ENCODE measurements around the gene LRRK1.

LRRK1 gene

DNA sequence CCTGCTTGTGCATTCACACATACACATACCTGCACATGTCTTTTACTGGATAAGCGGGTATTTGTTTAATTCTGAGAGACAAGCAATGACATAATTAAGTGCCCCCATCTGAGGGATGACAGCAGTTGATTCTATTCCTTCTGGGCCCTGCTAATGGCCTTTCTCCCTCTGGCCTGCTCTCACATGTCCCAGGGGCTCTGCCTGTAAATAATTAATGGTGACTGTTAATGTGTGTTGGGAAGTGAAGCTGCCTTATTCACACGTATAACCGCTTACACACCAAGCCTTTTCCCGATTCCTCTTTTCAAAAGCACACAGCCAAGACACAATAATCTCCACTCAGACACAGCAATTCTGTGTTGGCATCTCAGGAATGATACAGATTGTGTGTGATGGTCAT is 47.8 kb downstream of the LRRK1 start:
- no peaks in the 10 kb centered on the region for H3K27me3 ChIP-seq (ENCODE audit: insufficient read depth, low read depth, severe bottlenecking)
- no peak overlapping the region for H3K27ac ChIP-seq
- H3K9me3 ChIP-seq (ENCODE audit: severe bottlenecking): no peaks in the 10 kb centered on the region
- DNase-seq: no peak
- no peaks in the 10 kb centered on the region for H3K36me3 ChIP-seq
- TF ChIP-seq, protein P1, sequence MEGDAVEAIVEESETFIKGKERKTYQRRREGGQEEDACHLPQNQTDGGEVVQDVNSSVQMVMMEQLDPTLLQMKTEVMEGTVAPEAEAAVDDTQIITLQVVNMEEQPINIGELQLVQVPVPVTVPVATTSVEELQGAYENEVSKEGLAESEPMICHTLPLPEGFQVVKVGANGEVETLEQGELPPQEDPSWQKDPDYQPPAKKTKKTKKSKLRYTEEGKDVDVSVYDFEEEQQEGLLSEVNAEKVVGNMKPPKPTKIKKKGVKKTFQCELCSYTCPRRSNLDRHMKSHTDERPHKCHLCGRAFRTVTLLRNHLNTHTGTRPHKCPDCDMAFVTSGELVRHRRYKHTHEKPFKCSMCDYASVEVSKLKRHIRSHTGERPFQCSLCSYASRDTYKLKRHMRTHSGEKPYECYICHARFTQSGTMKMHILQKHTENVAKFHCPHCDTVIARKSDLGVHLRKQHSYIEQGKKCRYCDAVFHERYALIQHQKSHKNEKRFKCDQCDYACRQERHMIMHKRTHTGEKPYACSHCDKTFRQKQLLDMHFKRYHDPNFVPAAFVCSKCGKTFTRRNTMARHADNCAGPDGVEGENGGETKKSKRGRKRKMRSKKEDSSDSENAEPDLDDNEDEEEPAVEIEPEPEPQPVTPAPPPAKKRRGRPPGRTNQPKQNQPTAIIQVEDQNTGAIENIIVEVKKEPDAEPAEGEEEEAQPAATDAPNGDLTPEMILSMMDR (IDR thresholded peaks at IDR 0.05; ENCODE audit: low read depth, low read length): no peak
- no peak overlapping the region for H3K4me3 ChIP-seq (ENCODE audit: low read depth, low read length)

DNA sequence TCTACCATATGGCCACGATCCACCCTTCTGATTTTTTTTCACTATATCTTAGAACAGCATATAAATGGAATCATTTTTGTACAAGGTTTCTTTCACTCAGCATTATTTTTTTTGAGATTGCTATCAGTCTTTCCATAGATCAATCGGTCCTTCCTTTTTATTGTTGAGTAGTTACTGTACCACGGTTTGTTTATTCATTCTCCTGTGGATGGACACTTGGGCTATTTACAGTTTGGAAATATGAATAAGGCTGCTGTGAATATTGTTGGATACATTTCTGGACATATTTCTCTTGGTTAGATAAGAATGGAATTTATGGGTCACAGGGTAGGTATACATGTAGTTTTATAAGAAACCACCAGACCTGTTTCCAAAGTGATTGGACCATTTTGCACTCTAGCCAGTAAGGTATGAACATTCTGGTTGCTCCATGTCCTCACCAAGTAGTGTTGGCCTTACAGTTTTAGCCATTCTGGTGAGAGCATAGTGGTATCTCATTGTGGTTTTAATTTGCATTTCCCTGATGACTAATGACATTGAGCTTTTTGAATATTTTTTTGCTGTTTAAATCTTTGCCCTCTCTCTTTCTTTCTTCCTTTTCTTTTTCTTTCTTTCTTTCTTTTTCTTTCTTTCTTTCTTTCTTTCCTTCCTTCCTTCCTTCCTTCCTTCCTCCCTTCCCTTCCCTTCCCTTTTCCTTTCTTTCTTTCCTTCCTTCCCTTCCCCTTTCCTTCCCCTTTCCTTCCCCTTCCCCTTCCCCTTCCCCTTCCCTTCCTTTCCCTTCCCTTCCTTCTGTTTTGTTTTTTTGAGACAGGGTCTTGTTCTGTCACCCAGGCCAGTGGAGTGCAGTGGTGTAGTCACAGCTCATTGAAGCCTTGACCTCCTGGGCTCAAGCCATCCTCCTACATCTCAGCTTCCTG is 49.2 kb downstream of the LRRK1 start:
- TF ChIP-seq, protein P1 (IDR thresholded peaks at IDR 0.05; ENCODE audit: low read depth, low read length): no peak
- Histone ChIP-seq H3K4me3 (ENCODE audit: low read depth, low read length) (no peak overlapping the region), H3K27me3 (ENCODE audit: insufficient read depth, low read depth, severe bottlenecking) (no peaks in the 10 kb centered on the region), H3K36me3 (no peaks in the 10 kb centered on the region), H3K9me3 (ENCODE audit: severe bottlenecking) (no peaks in the 10 kb centered on the region), H3K27ac (no peak overlapping the region)
- DNase-seq: no peak

DNA sequence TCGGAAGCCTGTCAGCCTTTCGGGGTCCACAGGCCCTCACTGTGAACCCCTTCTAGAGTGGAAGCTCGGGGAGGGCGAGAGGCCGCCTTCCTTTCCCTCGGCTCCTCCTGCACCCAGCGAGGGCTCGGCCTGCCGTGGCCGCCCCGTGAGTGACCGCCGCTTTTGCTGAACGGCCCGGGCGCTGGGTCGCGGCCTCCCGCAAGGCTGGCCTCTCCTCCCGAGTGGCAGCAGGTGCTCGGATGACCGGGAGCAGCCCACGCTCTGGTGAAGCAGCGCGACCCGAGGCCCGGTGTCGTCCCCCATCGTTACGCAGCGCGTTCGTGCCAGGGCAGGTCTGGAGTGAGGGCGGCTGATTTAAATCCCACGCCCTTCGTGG is 53.8 kb downstream of the LRRK1 start:
- TF ChIP-seq, protein P1 (IDR thresholded peaks at IDR 0.05; ENCODE audit: low read depth, low read length): no peak
- no peak for DNase-seq
- Histone ChIP-seq H3K27me3 (ENCODE audit: insufficient read depth, low read depth, severe bottlenecking) (no peaks in the 10 kb centered on the region), H3K9me3 (ENCODE audit: severe bottlenecking) (no peaks in the 10 kb centered on the region), H3K4me3 (ENCODE audit: low read depth, low read length) (no peak overlapping the region), H3K27ac (no peak overlapping the region), H3K36me3 (no peaks in the 10 kb centered on the region)

DNA sequence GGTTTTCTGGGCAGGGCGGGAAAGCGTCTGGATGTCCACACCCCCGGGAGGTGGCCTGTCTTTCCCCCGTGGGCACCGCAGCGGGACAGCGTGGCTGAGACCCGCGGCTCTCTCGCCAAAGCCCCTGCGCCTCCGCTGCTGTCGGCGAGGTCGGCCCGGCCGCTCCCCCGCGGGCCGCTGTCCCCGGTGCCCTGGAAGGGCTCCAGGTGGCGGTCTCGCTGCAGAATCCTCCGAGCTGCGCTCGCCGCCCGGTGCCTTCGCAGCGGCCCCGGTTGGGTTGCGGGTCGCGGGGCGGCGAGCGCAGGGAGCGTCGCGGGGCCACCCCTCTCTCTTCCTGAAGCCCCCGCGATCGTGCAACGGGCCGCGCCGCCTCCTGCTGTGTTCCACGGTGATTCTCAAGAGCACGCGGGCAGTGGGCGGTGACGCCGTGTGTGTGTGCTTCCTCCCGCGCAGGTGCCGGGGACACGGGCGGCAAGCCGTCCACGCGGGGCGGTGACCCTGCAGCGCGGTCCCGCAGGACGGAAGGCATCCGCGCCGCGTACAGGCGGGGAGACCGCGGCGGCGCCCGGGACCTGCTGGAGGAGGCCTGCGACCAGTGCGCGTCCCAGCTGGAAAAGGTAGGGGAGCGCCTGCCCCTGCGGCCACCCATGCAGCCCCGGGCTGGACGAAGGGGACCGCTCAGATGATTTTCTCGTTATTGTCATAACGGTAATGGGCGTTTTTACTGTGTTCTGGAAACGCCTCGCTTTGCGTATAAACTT is 54.4 kb downstream of the LRRK1 start:
- no peaks in the 10 kb centered on the region for H3K9me3 ChIP-seq (ENCODE audit: severe bottlenecking)
- no peaks in the 10 kb centered on the region for H3K36me3 ChIP-seq
- H3K27me3 ChIP-seq (ENCODE audit: insufficient read depth, low read depth, severe bottlenecking): no peaks in the 10 kb centered on the region
- TF ChIP-seq, protein P1 (IDR thresholded peaks at IDR 0.05; ENCODE audit: low read depth, low read length): no peak
- DNase-seq: no peak
- H3K4me3 ChIP-seq (ENCODE audit: low read depth, low read length): no peak overlapping the region
- no peak overlapping the region for H3K27ac ChIP-seq

DNA sequence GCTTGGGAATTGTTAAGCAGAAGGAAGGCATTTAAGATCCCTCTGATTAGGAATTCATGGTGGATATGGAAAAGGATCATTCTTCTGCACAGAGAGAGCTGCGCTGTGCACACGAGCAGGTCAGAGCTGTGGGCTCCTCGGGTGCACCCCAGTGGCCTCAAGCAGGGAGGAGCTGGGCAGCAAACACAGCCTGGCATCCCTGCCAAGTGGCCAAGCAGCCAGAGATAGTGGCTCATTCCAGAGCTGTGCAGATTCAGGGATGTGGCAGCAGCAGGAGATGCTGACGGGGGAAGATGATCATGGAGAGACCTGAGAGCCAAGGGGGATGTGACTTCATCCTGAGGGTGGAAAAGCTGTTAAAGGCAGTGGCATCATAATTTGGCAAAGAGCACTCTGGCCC is 55.9 kb downstream of the LRRK1 start:
- TF ChIP-seq, protein P1 (IDR thresholded peaks at IDR 0.05; ENCODE audit: low read depth, low read length): no peak
- Histone ChIP-seq H3K27ac (no peak overlapping the region), H3K36me3 (no peaks in the 10 kb centered on the region), H3K27me3 (ENCODE audit: insufficient read depth, low read depth, severe bottlenecking) (no peaks in the 10 kb centered on the region), H3K4me3 (ENCODE audit: low read depth, low read length) (no peak overlapping the region), H3K9me3 (ENCODE audit: severe bottlenecking) (no peaks in the 10 kb centered on the region)
- no peak for DNase-seq
